H9 (cell line): ENCODE results near the gene PNMT. TPM values are rescaled to one million over a fixed set of nuclear protein-coding genes. Genes with fewer than 3 reads are reported as not detected.
A peak's percentile ranks its signal among the peaks of the same experiment; 100 is the strongest.

Source experiments
- DNase-seq: peaks from one replicate; pipeline ENCODE4 v3.0.0-alpha.2; 2017
- H2AFZ ChIP-seq: one replicate; pipeline ENCODE4 v1.6.1; 2013; ENCODE audit warnings: mild to moderate bottlenecking, low read length, control low read depth, moderate library complexity
- H2AK5ac ChIP-seq: 2 replicates; pipeline ENCODE4 v1.6.1; 2013; ENCODE audit warnings: low read length, control low read depth, mixed read lengths; ENCODE audit not compliant: insufficient read length
- H2BK120ac ChIP-seq: one replicate; pipeline ENCODE4 v1.6.1; 2013; ENCODE audit warnings: low read depth, mild to moderate bottlenecking, low read length, control low read depth, inconsistent platforms; ENCODE audit not compliant: poor library complexity, severe bottlenecking
- H2BK12ac ChIP-seq: 2 replicates; pipeline ENCODE4 v1.6.1; 2013; ENCODE audit warnings: low read length, control low read depth, mixed read lengths, low read depth; ENCODE audit not compliant: insufficient read length
- H2BK15ac ChIP-seq: 2 replicates; pipeline ENCODE4 v1.6.1; 2013; ENCODE audit warnings: low read depth, low read length, control low read depth
- H2BK20ac ChIP-seq: one replicate; pipeline ENCODE4 v1.6.1; 2013; ENCODE audit warnings: low read depth, mild to moderate bottlenecking, low read length, control low read depth, inconsistent platforms; ENCODE audit not compliant: poor library complexity, severe bottlenecking
- H2BK5ac ChIP-seq: 2 replicates; pipeline ENCODE4 v1.6.1; 2013; ENCODE audit warnings: low read length, control low read depth, mixed read lengths; ENCODE audit not compliant: insufficient read length
- H3K14ac ChIP-seq: 2 replicates; pipeline ENCODE4 v1.6.1; 2013; ENCODE audit warnings: low read length, control low read depth; ENCODE audit not compliant: insufficient read depth
- H3K18ac ChIP-seq: 2 replicates; pipeline ENCODE4 v1.6.1; 2013; ENCODE audit warnings: low read depth, mild to moderate bottlenecking, mixed read lengths, low read length, control low read depth; ENCODE audit not compliant: insufficient read length
- H3K23ac ChIP-seq: 2 replicates; pipeline ENCODE4 v1.6.1; 2013; ENCODE audit warnings: low read length, control low read depth, mixed read lengths, low read depth; ENCODE audit not compliant: insufficient read length
- H3K23me2 ChIP-seq: 2 replicates; pipeline ENCODE4 v1.6.1; 2013; ENCODE audit warnings: low read depth, mild to moderate bottlenecking, mixed read lengths, low read length, control low read depth; ENCODE audit not compliant: insufficient read length, poor library complexity, severe bottlenecking
- H3K27ac ChIP-seq: 2 replicates; pipeline ENCODE4 v1.5.1; 2013; ENCODE audit warnings: low read length, control low read depth, mixed read lengths, low read depth; ENCODE audit not compliant: insufficient read length
- H3K27me3 ChIP-seq: 2 replicates; pipeline ENCODE4 v1.6.1; 2013; ENCODE audit warnings: low read length, control low read depth, inconsistent platforms; ENCODE audit not compliant: insufficient read depth
- H3K4ac ChIP-seq: 2 replicates; pipeline ENCODE4 v1.6.1; 2013; ENCODE audit warnings: low read depth, mild to moderate bottlenecking, control low read depth, inconsistent platforms, low read length, moderate library complexity
- H3K4me1 ChIP-seq: 2 replicates; pipeline ENCODE4 v1.6.1; 2013; ENCODE audit warnings: low read length, control low read depth, inconsistent platforms; ENCODE audit not compliant: insufficient read depth
- H3K4me2 ChIP-seq: 2 replicates; pipeline ENCODE4 v1.6.1; 2013; ENCODE audit warnings: low read length, control low read depth, mixed read lengths; ENCODE audit not compliant: insufficient read length, insufficient read depth
- H3K56ac ChIP-seq: 2 replicates; pipeline ENCODE4 v1.6.1; 2013; ENCODE audit warnings: low read depth, mild to moderate bottlenecking, mixed read lengths, low read length, control low read depth; ENCODE audit not compliant: insufficient read length
- H3K79me1 ChIP-seq: 2 replicates; pipeline ENCODE4 v1.6.1; 2013; ENCODE audit warnings: low read depth, mild to moderate bottlenecking, moderate library complexity, low read length, control low read depth, inconsistent platforms; ENCODE audit not compliant: insufficient read depth, poor library complexity, severe bottlenecking
- H3K79me2 ChIP-seq: 2 replicates; pipeline ENCODE4 v1.6.1; 2013; ENCODE audit warnings: low read length, control low read depth, inconsistent platforms; ENCODE audit not compliant: insufficient read depth
- H3K9ac ChIP-seq: 2 replicates; pipeline ENCODE4 v1.6.1; 2013; ENCODE audit warnings: low read length, control low read depth, mixed read lengths; ENCODE audit not compliant: insufficient read length; ENCODE audit errors: extremely low read depth
- H3K9me3 ChIP-seq: one replicate; pipeline ENCODE4 v1.6.1; 2013; ENCODE audit warnings: low read depth, low read length, inconsistent platforms; ENCODE audit not compliant: control insufficient read depth
- H3T11ph ChIP-seq: one replicate; pipeline ENCODE4 v1.6.1; 2013; ENCODE audit warnings: mild to moderate bottlenecking, low read length, control low read depth, inconsistent platforms
- H4K20me1 ChIP-seq: one replicate; pipeline ENCODE4 v1.6.1; 2013; ENCODE audit not compliant: control insufficient read depth, insufficient read length, insufficient read depth
- H4K5ac ChIP-seq: 2 replicates; pipeline ENCODE4 v1.6.1; 2013; ENCODE audit warnings: low read depth, mild to moderate bottlenecking, mixed read lengths, low read length, control low read depth; ENCODE audit not compliant: insufficient read length
- H4K8ac ChIP-seq: replicated peaks from 2 replicates; pipeline ENCODE4 v1.6.1; 2013; ENCODE audit warnings: low read length, control low read depth, mixed read lengths, low read depth; ENCODE audit not compliant: insufficient read length
- H4K91ac ChIP-seq: 2 replicates; pipeline ENCODE4 v1.6.1; 2013; ENCODE audit warnings: low read depth, mild to moderate bottlenecking, moderate library complexity, mixed read lengths, low read length, control low read depth; ENCODE audit not compliant: insufficient read length
- H3K27ac Mint-ChIP-seq, 3 experiments: 2 replicates in 2 of 3; 3 replicates in 1 of 3; pipeline ENCODE4 v1.8.0; 2020 to 2021; ENCODE audit warnings: mixed read lengths in 3 of 3, mild to moderate bottlenecking in 1 of 3, moderate library complexity in 1 of 3
- H3K27me3 Mint-ChIP-seq: 2 replicates; pipeline ENCODE4 v1.8.0; 2021; ENCODE audit warnings: low read depth, mild to moderate bottlenecking, moderate library complexity, mixed read lengths
- H3K36me3 Mint-ChIP-seq, 3 experiments: 2 replicates in 2 of 3; 3 replicates in 1 of 3; pipeline ENCODE4 v1.8.0; 2020 to 2021; ENCODE audit warnings: low read depth in 3 of 3, mixed read lengths in 3 of 3; ENCODE audit not compliant: insufficient read depth in 1 of 3
- H3K4me1 Mint-ChIP-seq, 2 experiments: 2 replicates each; pipeline ENCODE4 v1.8.0; 2020; ENCODE audit warnings: mixed read lengths in 2 of 2
- H3K4me3 Mint-ChIP-seq, 2 experiments: 2 replicates in 1 of 2; 3 replicates in 1 of 2; pipeline ENCODE4 v1.8.0; 2020 to 2021; ENCODE audit warnings: mild to moderate bottlenecking in 2 of 2, mixed read lengths in 2 of 2, moderate library complexity in 1 of 2
- H3K9me3 Mint-ChIP-seq, 2 experiments: 2 replicates in 1 of 2; 3 replicates in 1 of 2; pipeline ENCODE4 v1.8.0; 2020; ENCODE audit warnings: mild to moderate bottlenecking in 2 of 2, mixed read lengths in 2 of 2, moderate library complexity in 1 of 2
- WGBS: extraction: QIAGEN DNeasy Blood & Tissue Kit; methylation state at CpG from one replicate; pipeline ENCODE4 v1.1.7; 2013; ENCODE audit warnings: missing lambda C conversion rate, low lambda C conversion rate, mixed read lengths; ENCODE audit not compliant: insufficient read length; ENCODE audit errors: extremely low coverage; 5-methylcytosine and 5-hydroxymethylcytosine counted together
- total RNA-seq: library from RNA; stranded (reverse); gene quantifications from 2 replicates; pipeline ENCODE4 v1.2.1, GENCODE V29; 2021
- TF ChIP-seq, protein P1 (sequence below): fragments of 200-600 bp; sonication (generic); conservative IDR thresholded peaks from 3 replicates; pipeline ENCODE4 v1.8.0; 2021; ENCODE audit warnings: antibody characterized with exemption, mild to moderate bottlenecking

PNMT gene
- total RNA-seq, 1 experiment from 2014 or later = 2.1 TPM

DNA sequence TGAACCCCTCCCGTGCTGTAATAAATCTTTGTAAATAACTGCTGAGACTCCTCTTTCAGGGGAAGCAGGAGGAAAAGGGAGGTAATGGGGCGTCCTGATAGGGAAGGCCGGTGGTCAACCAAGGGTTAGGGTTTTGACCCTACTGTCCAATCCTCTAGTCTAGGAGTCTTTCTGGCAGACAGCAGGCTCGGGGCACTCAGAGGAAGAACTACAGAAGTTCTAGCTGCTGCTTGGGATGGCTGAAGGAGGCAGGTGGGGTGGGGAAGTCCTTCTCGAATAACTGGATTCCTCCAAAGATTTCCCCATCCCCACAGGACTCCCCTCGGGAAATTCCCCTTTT is 31.7 kb upstream of the PNMT start:
- H2AFZ ChIP-seq = no peak overlapping the region
- H3K79me1 ChIP-seq = no peaks in the 10 kb centered on the region
- peaks cover 64% of the 10 kb centered on the region in 2 experiments for H3K4me1 Mint-ChIP-seq
- no CpG with 5 or more reads among the region's 6 CpGs for WGBS
- no peak overlapping the region for H2BK5ac ChIP-seq
- H2AK5ac ChIP-seq = no peak overlapping the region
- no peak overlapping the region for H4K5ac ChIP-seq
- no peak for DNase-seq
- H2BK12ac ChIP-seq = no peak overlapping the region
- H3K79me2 ChIP-seq = no peaks in the 10 kb centered on the region; the same call in 1 of the 2 replicates
- no peak overlapping the region for H3K9ac ChIP-seq
- H3T11ph ChIP-seq = no peak overlapping the region
- H4K8ac ChIP-seq = no peak overlapping the region
- H3K4ac ChIP-seq = no peak overlapping the region
- H3K27me3 Mint-ChIP-seq = no peaks in the 10 kb centered on the region
- H3K18ac ChIP-seq = no peak overlapping the region
- H4K91ac ChIP-seq = no peak overlapping the region
- no peak overlapping the region for H3K56ac ChIP-seq
- TF ChIP-seq, protein P1, sequence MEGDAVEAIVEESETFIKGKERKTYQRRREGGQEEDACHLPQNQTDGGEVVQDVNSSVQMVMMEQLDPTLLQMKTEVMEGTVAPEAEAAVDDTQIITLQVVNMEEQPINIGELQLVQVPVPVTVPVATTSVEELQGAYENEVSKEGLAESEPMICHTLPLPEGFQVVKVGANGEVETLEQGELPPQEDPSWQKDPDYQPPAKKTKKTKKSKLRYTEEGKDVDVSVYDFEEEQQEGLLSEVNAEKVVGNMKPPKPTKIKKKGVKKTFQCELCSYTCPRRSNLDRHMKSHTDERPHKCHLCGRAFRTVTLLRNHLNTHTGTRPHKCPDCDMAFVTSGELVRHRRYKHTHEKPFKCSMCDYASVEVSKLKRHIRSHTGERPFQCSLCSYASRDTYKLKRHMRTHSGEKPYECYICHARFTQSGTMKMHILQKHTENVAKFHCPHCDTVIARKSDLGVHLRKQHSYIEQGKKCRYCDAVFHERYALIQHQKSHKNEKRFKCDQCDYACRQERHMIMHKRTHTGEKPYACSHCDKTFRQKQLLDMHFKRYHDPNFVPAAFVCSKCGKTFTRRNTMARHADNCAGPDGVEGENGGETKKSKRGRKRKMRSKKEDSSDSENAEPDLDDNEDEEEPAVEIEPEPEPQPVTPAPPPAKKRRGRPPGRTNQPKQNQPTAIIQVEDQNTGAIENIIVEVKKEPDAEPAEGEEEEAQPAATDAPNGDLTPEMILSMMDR = no peak
- no peak overlapping the region for H3K14ac ChIP-seq
- peak overlapping the region; percentile 25 to 61 (median 45); a peak in 2 of 7 replicates for H3K27ac Mint-ChIP-seq
- no peak overlapping the region for H3K27ac ChIP-seq
- H3K4me2 ChIP-seq = peak overlapping the region; percentile 99
- H2BK15ac ChIP-seq = no peak overlapping the region
- H3K27me3 ChIP-seq = no peaks in the 10 kb centered on the region
- H3K4me1 ChIP-seq = peaks cover 17% of the 10 kb centered on the region; the same call in 1 of the 2 replicates
- no peak overlapping the region for H3K23ac ChIP-seq
- peaks cover 8% of the 10 kb centered on the region for H3K23me2 ChIP-seq
- no peak overlapping the region for H2BK120ac ChIP-seq
- peaks cover 0 to 3% (median 0%) of the 10 kb centered on the region in 3 experiments; a peak in 3 of 7 replicates for H3K36me3 Mint-ChIP-seq
- H3K4me3 Mint-ChIP-seq = peak overlapping the region; percentile 91 to 96
- no peak overlapping the region for H2BK20ac ChIP-seq
- H4K20me1 ChIP-seq = no peaks in the 10 kb centered on the region
- H3K9me3 ChIP-seq = no peaks in the 10 kb centered on the region
- no peaks in the 10 kb centered on the region; a peak in 1 of 5 replicates for H3K9me3 Mint-ChIP-seq
